Activated CD8-positive, alpha-beta memory T cell treated with anti-CD3 and anti-CD28 coated beads, Interleukin-2, amount 50 U/mL, for 1 hour (primary cell): ENCODE measurements around the gene OPN5.

Experiments
- DNase-seq: peaks from one replicate; pipeline ENCODE4 v3.0.0-alpha.2; 2020; ENCODE audit errors: extremely low read depth

OPN5 gene

DNA sequence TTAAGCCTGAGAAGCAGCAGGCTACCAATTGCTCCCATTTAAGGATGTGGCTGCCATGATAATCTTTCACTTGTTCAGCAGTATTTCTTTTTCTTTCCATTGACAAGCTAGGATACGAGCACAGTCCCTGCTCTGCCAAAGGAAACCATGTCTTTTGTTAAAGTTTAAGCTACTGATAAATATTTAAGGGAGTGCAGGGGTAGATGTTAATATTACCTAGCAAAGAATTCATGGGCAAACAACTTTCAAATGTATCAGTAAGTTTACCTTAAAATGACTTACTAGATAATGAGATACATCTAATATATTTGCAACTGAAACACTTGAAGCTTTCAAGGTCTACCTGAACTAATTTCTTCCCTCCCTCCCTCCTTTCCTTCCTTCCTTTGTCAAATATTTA lies 77.3 kb downstream of the OPN5 start:
- DNase-seq, result no peak

DNA sequence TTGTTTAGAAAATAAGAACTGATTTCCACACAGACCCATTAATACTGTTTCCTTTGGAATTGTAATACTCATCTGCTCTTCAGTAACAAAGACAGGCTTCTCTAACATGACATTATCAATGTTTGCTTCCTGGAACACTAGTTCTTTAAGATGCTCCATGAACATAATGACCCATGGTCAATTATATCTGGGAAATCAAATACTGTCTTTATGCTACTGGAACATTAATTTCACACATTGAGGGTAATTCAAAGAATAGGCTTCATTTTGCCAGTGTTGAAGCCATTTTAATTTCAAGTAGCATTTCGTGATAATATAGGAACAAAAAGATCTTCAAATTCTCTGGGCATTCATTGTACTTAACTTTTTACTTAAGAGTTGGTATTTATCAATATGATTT lies 80.9 kb downstream of the OPN5 start:
- no peak for DNase-seq

DNA sequence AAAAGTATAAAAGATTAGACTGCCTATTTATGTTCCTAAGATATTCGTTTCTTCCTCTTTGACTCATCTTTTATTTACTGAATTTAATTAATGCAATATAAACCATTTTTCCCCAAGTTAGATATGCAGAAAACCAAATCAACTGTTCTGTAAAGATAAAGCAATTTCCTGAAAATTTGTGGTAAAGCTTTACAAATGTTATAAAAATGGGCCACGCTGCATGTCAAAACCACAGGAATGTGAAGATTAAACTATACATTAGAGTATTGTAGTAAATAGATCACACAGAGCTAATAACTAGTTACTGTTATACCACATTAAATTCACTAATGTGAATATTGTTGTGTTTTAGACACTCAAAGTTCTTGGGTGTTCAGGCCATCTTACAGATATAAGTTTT lies 83.4 kb downstream of the OPN5 start:
- DNase-seq, result no peak

DNA sequence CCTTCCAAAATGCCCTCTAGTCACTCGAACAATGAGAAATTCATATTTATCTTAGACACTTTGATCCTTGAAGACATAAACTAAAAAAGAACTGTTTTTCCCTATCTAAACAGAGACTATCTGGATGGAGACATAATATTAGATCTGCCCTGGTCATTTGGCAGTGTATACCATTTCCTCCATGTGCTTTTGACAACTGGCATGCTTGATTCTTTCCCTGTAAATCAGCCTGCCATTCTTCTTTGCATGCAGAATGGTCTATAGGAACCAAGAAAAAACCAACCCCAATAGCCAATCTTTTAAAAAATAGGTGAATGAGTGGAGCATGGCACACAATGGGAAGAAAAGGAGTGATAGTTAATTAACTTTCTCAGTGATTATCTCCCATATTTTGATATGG lies 93.8 kb downstream of the OPN5 start:
- no peak for DNase-seq
